Hepatocyte (in vitro differentiated cells): ENCODE data around the gene IPPK.

Experiments
- EZH2 ChIP-seq: fragments of 200-600 bp; sonication (generic); IDR thresholded peaks from 2 replicates; pipeline ENCODE4 v1.6.1; 2016; ENCODE audit warnings: antibody characterized with exemption, mild to moderate bottlenecking, borderline replicate concordance
- TF ChIP-seq, protein P1 (sequence below): fragments of 200-600 bp; sonication (generic); IDR thresholded peaks from 2 replicates; pipeline ENCODE4 v1.5.1; 2016; ENCODE audit warnings: antibody characterized with exemption, mild to moderate bottlenecking; ENCODE audit not compliant: poor library complexity

DNA sequence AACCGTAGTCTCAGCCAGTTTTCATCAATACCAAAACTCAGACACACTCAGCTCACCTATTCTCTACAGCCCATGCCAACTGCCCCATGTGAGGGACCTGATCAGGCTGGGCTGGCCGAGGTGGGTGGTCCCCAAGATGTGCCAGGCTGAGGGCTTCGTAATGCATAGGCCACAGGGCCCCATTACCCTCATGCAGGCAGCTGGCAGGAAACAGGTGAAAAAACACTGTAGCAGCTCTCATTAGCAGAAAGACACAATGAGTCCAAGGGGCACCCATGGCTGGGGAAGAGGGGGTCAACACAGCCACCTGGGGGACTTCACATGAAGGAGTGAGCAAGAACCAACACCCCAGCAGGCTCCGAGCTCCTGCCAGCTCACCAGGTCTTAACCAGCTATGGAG is 8.2 kb downstream of the IPPK start:
- TF ChIP-seq EZH2, result no peak
- TF ChIP-seq, protein P1, sequence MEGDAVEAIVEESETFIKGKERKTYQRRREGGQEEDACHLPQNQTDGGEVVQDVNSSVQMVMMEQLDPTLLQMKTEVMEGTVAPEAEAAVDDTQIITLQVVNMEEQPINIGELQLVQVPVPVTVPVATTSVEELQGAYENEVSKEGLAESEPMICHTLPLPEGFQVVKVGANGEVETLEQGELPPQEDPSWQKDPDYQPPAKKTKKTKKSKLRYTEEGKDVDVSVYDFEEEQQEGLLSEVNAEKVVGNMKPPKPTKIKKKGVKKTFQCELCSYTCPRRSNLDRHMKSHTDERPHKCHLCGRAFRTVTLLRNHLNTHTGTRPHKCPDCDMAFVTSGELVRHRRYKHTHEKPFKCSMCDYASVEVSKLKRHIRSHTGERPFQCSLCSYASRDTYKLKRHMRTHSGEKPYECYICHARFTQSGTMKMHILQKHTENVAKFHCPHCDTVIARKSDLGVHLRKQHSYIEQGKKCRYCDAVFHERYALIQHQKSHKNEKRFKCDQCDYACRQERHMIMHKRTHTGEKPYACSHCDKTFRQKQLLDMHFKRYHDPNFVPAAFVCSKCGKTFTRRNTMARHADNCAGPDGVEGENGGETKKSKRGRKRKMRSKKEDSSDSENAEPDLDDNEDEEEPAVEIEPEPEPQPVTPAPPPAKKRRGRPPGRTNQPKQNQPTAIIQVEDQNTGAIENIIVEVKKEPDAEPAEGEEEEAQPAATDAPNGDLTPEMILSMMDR, result no peak
